ENCODE data around the gene SPCS1. TPM values are rescaled to one million over a fixed set of nuclear protein-coding genes. Genes with fewer than 3 reads are reported as not detected.

The SPCS1 gene
- total and polyA plus RNA-seq, 2 donors (not counting 1 experiment from before 2014, with no cell fraction given): 49.0 to 151 TPM

DNA sequence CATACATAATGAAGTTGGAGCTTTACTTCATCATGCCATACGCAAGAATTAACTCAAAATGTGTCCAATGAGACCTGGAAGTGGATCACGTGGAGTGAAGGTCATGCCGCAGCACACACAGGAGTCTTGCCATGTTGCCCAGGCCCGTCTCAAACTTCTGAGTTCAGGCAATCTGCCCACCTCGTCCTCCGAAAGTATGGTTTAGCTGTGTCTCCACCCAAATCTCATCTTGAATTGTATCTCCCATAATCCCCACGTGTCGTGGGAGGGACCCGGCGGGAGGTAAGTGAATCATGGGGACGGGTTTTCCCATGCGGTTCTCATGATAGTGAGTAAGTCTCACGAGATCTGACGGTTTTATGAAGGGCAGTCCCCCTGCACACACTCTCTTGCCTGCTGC is 25.7 kb downstream of the SPCS1 start:
- Histone ChIP-seq H3K79me2 (ENCODE audit: control insufficient read depth, insufficient read depth, low read length) (no peaks in the 10 kb centered on the region), H3K27me3 (ENCODE audit: control insufficient read depth, insufficient read depth, low read length) (no peaks in the 10 kb centered on the region), H3K4me3 (replicated peaks in 1 of 4; ENCODE audit: control extremely low read depth in 1 of 4, insufficient read depth in 1 of 4, low read depth in 3 of 4, low read length in 4 of 4) (no peak overlapping the region), H2AFZ (ENCODE audit: low read length) (no peak overlapping the region), H3K27ac (ENCODE audit: insufficient read depth, low read length) (no peak overlapping the region), H3K9ac (ENCODE audit: insufficient read depth, low read length) (no peak overlapping the region), H3K36me3 (ENCODE audit: control insufficient read depth, insufficient read depth, low read length) (peaks cover 2% of the 10 kb centered on the region), H3K4me2 (ENCODE audit: extremely low read depth, insufficient read depth, low read length) (no peak overlapping the region), H3K9me3 (ENCODE audit: control insufficient read depth, insufficient read depth, low read depth, low read length) (no peaks in the 10 kb centered on the region), H3K4me1 (ENCODE audit: control insufficient read depth, extremely low read depth, insufficient read depth, low read length) (no peaks in the 10 kb centered on the region), H4K20me1 (ENCODE audit: control insufficient read depth, extremely low read depth, insufficient read depth, low read length) (no peaks in the 10 kb centered on the region)
- TF ChIP-seq CTCF (conservative IDR thresholded peaks at IDR 0.05 in 1 of 2, IDR thresholded peaks at IDR 0.05 in 1 of 2; ENCODE audit: low read depth in 1 of 2, low read length in 2 of 2): no peak
- TF ChIP-seq EZH2 (IDR thresholded peaks at IDR 0.05; ENCODE audit: low read length, missing control alignments): no peak
- DNase-seq (ENCODE audit: low read depth in 2 of 2): no peak

DNA sequence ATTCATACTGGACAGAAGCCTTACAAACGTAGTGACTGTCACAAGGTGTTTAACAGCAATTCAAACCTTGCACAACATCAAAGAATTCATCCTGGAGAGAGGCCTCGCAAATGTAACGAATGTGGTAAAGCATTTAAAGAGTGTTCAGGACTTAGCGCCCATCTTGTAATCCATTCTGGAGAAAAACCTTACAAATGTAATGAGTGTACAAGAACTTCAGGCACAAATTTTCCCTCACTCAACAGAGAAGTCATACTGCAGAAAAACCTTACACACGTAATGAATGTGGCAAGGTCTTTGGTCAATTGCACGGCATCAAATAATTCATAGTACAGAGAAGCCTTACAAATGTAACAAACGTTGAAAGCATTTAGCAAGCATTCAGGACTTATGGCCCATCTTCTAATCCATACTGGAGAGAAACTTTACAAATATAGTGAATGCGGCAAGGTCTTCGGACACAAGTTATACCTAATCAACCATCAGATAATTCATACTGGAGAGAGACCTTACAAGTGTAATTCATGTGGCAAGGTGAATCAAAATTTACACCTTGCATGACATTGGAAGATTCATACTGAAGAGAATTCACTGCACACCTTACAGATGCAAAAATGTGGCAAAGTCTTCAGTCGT is 27.5 kb downstream of the SPCS1 start:
- Histone ChIP-seq H3K27me3 (ENCODE audit: control insufficient read depth, insufficient read depth, low read length) (no peaks in the 10 kb centered on the region), H3K4me3 (replicated peaks in 1 of 4; ENCODE audit: control extremely low read depth in 1 of 4, insufficient read depth in 1 of 4, low read depth in 3 of 4, low read length in 4 of 4) (no peak overlapping the region), H3K9ac (ENCODE audit: insufficient read depth, low read length) (no peak overlapping the region), H3K4me1 (ENCODE audit: control insufficient read depth, extremely low read depth, insufficient read depth, low read length) (no peaks in the 10 kb centered on the region), H2AFZ (ENCODE audit: low read length) (no peak overlapping the region), H3K9me3 (ENCODE audit: control insufficient read depth, insufficient read depth, low read depth, low read length) (no peaks in the 10 kb centered on the region), H3K36me3 (ENCODE audit: control insufficient read depth, insufficient read depth, low read length) (peaks cover 2% of the 10 kb centered on the region), H4K20me1 (ENCODE audit: control insufficient read depth, extremely low read depth, insufficient read depth, low read length) (no peaks in the 10 kb centered on the region), H3K27ac (ENCODE audit: insufficient read depth, low read length) (no peak overlapping the region), H3K79me2 (ENCODE audit: control insufficient read depth, insufficient read depth, low read length) (no peaks in the 10 kb centered on the region), H3K4me2 (ENCODE audit: extremely low read depth, insufficient read depth, low read length) (no peak overlapping the region)
- DNase-seq (ENCODE audit: low read depth in 2 of 2): no peak
- TF ChIP-seq CTCF (conservative IDR thresholded peaks at IDR 0.05 in 1 of 2, IDR thresholded peaks at IDR 0.05 in 1 of 2; ENCODE audit: low read depth in 1 of 2, low read length in 2 of 2): no peak
- no peak for TF ChIP-seq EZH2 (IDR thresholded peaks at IDR 0.05; ENCODE audit: low read length, missing control alignments)

DNA sequence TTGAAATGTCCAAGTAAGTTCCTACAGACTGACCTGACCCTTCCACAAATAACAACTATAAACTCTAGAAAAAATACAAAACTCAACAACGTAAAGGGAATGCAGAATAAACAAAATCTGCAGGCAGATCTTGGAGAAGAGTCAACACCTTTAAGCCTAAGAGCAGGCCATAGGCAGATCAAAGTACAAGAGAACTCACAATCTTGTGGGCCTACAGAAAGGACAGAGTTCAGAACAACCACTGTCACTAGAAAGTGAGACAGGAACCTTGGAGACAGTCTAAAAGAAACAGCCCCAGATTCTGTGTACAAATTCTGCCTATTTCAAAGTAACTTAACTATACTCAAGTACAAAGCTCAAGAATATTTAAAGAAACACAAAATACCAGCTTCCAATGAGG is 33.8 kb downstream of the SPCS1 start:
- Histone ChIP-seq H3K9me3 (ENCODE audit: control insufficient read depth, insufficient read depth, low read depth, low read length) (no peaks in the 10 kb centered on the region), H3K4me1 (ENCODE audit: control insufficient read depth, extremely low read depth, insufficient read depth, low read length) (no peaks in the 10 kb centered on the region), H3K27me3 (ENCODE audit: control insufficient read depth, insufficient read depth, low read length) (no peaks in the 10 kb centered on the region), H2AFZ (ENCODE audit: low read length) (no peak overlapping the region), H3K4me3 (replicated peaks in 1 of 4; ENCODE audit: control extremely low read depth in 1 of 4, insufficient read depth in 1 of 4, low read depth in 3 of 4, low read length in 4 of 4) (no peak overlapping the region), H4K20me1 (ENCODE audit: control insufficient read depth, extremely low read depth, insufficient read depth, low read length) (no peaks in the 10 kb centered on the region), H3K4me2 (ENCODE audit: extremely low read depth, insufficient read depth, low read length) (no peak overlapping the region), H3K36me3 (ENCODE audit: control insufficient read depth, insufficient read depth, low read length) (no peaks in the 10 kb centered on the region), H3K79me2 (ENCODE audit: control insufficient read depth, insufficient read depth, low read length) (no peaks in the 10 kb centered on the region), H3K27ac (ENCODE audit: insufficient read depth, low read length) (no peak overlapping the region), H3K9ac (ENCODE audit: insufficient read depth, low read length) (no peak overlapping the region)
- no peak for DNase-seq (ENCODE audit: low read depth in 2 of 2)
- TF ChIP-seq EZH2 (IDR thresholded peaks at IDR 0.05; ENCODE audit: low read length, missing control alignments): no peak
- TF ChIP-seq CTCF (conservative IDR thresholded peaks at IDR 0.05 in 1 of 2, IDR thresholded peaks at IDR 0.05 in 1 of 2; ENCODE audit: low read depth in 1 of 2, low read length in 2 of 2): no peak
